ENCODE data around the gene TEAD2.
"Not testable (repeated sequence)": the region's sequence is repeated elsewhere in the genome, so short reads cannot be mapped to it uniquely, and the experiment has no call there.

The TEAD2 gene

DNA sequence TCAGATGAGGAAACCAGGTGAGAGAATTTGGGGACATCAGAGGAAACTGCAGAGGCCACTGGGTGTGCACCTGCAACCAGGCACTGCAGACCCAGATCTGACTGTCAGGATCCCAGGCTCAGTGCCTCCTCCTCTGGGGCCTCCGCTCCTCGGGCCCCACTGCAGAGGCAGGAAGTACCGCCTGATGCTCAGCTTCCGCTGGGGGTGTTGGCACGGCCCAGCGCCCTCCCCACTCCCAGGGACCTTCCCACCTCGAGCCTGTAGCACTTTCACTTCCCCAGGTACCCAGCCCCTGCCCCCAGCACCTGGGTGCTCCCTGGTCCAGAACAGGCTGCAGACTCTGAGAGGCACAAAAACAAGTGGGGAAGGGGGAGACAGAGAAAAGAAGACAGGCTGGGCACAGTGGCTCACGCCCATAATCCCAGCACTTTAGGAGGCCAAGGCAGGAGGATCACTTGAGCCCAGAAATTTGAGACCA is 28.4 kb downstream of the TEAD2 start:
- no peak overlapping the region for H3K9ac ChIP-seq (ENCODE audit: low read depth, low read length)
- no peak overlapping the region for H3K4me3 ChIP-seq (ENCODE audit: low read length)
- no peak overlapping the region for H3K27ac ChIP-seq (ENCODE audit: low read length)

DNA sequence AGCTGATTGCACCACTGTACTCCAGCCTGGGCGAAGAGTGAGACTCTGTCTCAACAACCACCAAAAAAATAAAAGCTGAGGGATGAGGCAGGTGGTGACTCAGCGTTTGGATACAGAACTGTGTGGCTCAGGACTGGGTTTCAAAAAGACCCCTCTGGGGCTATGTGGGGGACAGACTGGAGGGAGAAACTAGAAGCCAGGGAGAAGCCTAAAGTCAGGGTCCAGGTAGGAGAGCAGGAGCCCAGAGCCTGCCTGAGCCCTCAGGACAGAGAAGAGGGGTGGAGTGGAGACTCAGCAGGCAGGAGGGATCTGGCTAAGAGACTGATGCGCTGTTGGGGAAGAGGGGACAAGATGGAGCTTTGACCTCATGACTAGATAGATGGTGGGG is 28.8 kb downstream of the TEAD2 start:
- Histone ChIP-seq H3K27ac (ENCODE audit: low read length) (no peak overlapping the region), H3K9ac (ENCODE audit: low read depth, low read length) (no peak overlapping the region), H3K9me3 (ENCODE audit: insufficient read depth, low read depth, low read length) (no peaks in the 10 kb centered on the region), H3K27me3 (ENCODE audit: insufficient read depth, low read length) (peaks cover 27% of the 10 kb centered on the region), H3K4me3 (ENCODE audit: low read length) (no peak overlapping the region), H3K36me3 (ENCODE audit: insufficient read depth, low read depth, low read length) (no peaks in the 10 kb centered on the region), H3K4me1 (ENCODE audit: insufficient read depth, low read length) (peaks cover 4% of the 10 kb centered on the region; the same call in 1 of the 2 replicates)

More for the DNA sequence above, 28.4 kb downstream of the TEAD2 start:
- Histone ChIP-seq H3K4me1 (ENCODE audit: insufficient read depth, low read length) (peaks cover 4% of the 10 kb centered on the region; the same call in 1 of the 2 replicates), H3K27me3 (ENCODE audit: insufficient read depth, low read length) (peaks cover 29% of the 10 kb centered on the region), H3K36me3 (ENCODE audit: insufficient read depth, low read depth, low read length) (no peaks in the 10 kb centered on the region), H3K9me3 (ENCODE audit: insufficient read depth, low read depth, low read length) (no peaks in the 10 kb centered on the region)

DNA sequence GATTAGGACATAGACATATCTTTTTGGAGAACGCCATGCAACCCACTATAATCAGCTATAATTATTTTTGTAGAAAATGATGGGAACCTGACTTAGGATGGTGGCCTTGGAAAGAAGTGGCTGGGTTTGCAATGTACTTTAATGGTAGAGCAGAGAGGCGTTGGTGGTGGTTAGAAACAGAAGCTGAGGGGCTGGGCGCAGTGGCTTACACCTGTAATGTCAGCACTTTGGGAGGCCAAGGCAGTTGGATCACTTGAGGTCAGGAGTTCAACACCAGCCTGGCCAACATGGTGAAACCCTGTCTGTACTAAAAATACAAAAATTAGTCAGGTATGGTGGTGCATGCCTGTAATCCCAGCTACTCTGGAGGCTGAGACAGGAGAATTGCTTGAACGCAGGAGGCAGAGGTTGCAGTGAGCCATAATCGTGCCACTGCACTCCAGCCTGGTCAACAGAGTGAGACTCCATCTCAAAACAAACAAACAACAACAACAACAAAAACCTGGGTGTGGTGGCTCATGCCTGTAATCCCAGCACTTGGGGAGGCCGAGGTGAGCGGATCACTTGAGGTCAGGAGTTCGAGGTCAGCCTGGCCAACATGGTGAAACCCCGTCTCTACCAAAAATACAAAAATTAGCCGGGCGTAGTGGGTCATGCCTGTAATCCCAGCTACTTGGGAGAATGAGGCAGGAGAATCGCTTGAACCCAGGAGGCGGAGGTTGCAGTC is 29.4 kb downstream of the TEAD2 start:
- not testable (repeated sequence) for H3K36me3 ChIP-seq (ENCODE audit: insufficient read depth, low read depth, low read length); H3K27ac ChIP-seq (ENCODE audit: low read length); H3K9me3 ChIP-seq (ENCODE audit: insufficient read depth, low read depth, low read length); H3K9ac ChIP-seq (ENCODE audit: low read depth, low read length); H3K4me3 ChIP-seq (ENCODE audit: low read length); H3K4me1 ChIP-seq (ENCODE audit: insufficient read depth, low read length)
- H3K27me3 ChIP-seq (ENCODE audit: insufficient read depth, low read length), result peaks cover 21% of the 10 kb centered on the region

DNA sequence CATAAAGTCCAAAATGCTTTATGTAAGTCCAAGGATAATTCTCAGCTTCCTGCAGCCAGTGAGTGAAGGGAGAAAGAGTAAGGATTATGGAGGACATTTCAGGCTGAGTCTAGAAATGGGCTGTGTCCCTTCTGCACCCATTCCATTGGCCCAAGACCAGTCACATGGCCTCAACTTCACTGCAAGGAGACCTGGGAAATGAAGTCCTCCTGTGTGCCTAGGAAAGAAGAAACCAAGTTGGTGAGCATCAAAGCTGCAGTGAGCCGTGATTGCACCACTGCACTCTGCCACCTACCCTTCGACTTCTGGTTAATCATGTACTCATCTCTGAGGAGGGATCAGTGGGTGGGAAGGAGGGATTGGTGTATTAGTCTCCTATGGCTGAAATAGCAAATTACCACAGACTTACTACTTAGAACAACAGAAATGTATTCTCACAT is 30.6 kb downstream of the TEAD2 start:
- Histone ChIP-seq H3K9ac (ENCODE audit: low read depth, low read length) (peak overlapping the region; percentile 32; the same call in 1 of the 2 replicates), H3K27me3 (ENCODE audit: insufficient read depth, low read length) (peaks cover 9% of the 10 kb centered on the region), H3K4me3 (ENCODE audit: low read length) (no peak overlapping the region), H3K4me1 (ENCODE audit: insufficient read depth, low read length) (no peaks in the 10 kb centered on the region), H3K36me3 (ENCODE audit: insufficient read depth, low read depth, low read length) (no peaks in the 10 kb centered on the region), H3K9me3 (ENCODE audit: insufficient read depth, low read depth, low read length) (no peaks in the 10 kb centered on the region), H3K27ac (ENCODE audit: low read length) (no peak overlapping the region)

DNA sequence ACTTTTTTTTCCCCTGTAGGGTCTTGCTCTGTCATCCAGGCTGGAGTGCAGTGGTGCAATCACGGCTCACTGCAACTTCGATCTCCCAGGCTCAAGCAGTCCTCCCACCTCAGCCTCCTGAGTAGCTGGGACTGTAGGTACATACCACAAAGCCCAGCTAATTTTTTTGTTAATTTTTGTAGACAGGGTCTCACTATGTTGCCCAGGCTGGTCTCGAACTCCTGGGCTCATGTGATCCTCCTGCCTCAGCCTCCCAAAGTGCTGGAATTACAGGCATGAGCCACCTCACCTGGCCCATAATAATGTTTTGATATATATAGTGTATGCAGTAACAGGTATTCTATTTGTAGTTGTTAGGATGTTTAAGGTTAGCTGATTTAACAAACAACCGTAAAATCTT is 31.0 kb downstream of the TEAD2 start:
- not testable (repeated sequence) for H3K4me1 ChIP-seq (ENCODE audit: insufficient read depth, low read length); H3K9me3 ChIP-seq (ENCODE audit: insufficient read depth, low read depth, low read length); H3K4me3 ChIP-seq (ENCODE audit: low read length); H3K36me3 ChIP-seq (ENCODE audit: insufficient read depth, low read depth, low read length); H3K27ac ChIP-seq (ENCODE audit: low read length); H3K27me3 ChIP-seq (ENCODE audit: insufficient read depth, low read length)
- H3K9ac ChIP-seq (ENCODE audit: low read depth, low read length), result peak overlapping the region; percentile 32; the same call in 1 of the 2 replicates

DNA sequence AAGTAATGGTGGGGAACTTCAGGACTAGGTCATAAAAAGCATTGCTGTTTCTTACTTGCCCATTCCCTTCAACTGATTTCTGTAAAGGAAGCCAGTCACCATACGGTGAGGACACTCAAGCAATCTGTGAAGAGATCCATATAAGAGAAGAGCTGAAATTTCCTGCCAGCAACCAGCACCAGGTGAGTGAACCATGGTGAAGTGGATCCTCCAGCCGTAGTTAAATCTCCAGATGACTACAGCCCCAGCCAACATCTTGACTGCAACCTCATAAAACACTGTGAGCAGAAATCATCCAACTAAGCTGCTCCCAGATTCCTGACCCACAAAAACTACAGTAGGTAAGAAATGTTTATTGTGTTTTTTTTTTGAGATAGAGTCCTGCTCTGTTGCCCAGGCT is 33.5 kb downstream of the TEAD2 start:
- H3K9me3 ChIP-seq (ENCODE audit: insufficient read depth, low read depth, low read length), result no peaks in the 10 kb centered on the region
- no peaks in the 10 kb centered on the region for H3K27me3 ChIP-seq (ENCODE audit: insufficient read depth, low read length)
- H3K9ac ChIP-seq (ENCODE audit: low read depth, low read length), result no peak overlapping the region
- H3K27ac ChIP-seq (ENCODE audit: low read length), result no peak overlapping the region
- H3K4me3 ChIP-seq (ENCODE audit: low read length), result no peak overlapping the region
- H3K36me3 ChIP-seq (ENCODE audit: insufficient read depth, low read depth, low read length), result no peaks in the 10 kb centered on the region
- no peaks in the 10 kb centered on the region for H3K4me1 ChIP-seq (ENCODE audit: insufficient read depth, low read length)

DNA sequence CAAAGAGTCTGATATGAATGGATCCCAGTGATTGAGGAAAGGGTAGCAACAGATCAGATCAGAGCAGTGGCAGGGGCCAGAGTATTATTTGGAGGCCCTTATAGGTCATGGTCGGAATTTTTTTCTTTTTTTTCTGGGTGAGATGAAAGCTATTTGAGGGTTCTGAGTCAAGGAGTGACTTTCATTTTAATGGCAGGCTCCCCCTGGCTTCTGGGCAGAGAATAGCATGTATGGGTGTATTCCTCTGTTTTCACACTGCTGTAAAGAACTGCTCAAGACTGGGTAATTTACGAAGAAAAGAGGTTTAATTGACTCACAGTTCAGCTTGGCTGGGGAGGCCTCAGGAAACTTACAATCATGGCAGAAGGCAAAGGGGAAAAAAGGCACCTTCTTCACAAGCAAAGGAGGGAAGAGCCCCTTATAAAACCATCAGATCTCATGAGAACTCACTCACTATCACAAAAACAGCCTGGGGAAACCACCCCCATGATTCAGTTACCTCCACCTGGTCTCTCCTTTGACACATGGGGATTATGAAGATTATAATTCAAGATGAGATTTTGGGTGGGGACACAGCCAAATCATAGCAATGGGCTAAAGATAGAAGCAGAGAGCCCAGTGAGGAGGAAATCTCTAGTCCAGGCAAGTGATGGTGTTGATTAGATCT is 34.2 kb downstream of the TEAD2 start:
- no peak overlapping the region for H3K4me3 ChIP-seq (ENCODE audit: low read length)
- H3K9ac ChIP-seq (ENCODE audit: low read depth, low read length), result no peak overlapping the region
- no peak overlapping the region for H3K27ac ChIP-seq (ENCODE audit: low read length)
- H3K4me1 ChIP-seq (ENCODE audit: insufficient read depth, low read length), result no peaks in the 10 kb centered on the region
- H3K9me3 ChIP-seq (ENCODE audit: insufficient read depth, low read depth, low read length), result no peaks in the 10 kb centered on the region
- no peaks in the 10 kb centered on the region for H3K27me3 ChIP-seq (ENCODE audit: insufficient read depth, low read length)
- H3K36me3 ChIP-seq (ENCODE audit: insufficient read depth, low read depth, low read length), result no peaks in the 10 kb centered on the region

DNA sequence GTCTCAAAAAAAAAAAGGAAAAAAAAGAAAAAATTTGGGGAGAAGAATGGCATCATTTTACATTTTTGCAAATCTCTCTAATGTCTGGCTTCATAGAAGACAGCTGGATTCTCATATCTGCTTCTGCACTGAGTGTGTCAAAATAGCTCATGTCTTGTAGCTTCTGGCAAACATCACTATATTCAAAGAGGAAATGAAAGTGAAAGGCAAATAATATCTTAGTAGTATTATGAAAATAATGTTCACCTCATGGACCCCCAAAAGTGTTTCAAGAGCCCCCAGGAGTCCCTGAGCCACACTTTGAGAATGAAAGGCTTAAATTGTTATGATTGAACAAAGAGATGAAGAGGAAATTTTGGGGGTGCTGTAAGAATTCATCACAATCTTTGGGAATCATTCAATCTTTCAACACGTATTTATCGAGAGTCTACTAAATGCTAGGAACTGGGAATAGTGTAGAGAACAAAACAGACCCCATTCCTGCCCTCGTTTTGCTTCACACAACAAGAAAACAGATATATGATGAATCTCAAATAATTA is 36.0 kb downstream of the TEAD2 start:
- H3K4me3 ChIP-seq (ENCODE audit: low read length), result no peak overlapping the region

DNA sequence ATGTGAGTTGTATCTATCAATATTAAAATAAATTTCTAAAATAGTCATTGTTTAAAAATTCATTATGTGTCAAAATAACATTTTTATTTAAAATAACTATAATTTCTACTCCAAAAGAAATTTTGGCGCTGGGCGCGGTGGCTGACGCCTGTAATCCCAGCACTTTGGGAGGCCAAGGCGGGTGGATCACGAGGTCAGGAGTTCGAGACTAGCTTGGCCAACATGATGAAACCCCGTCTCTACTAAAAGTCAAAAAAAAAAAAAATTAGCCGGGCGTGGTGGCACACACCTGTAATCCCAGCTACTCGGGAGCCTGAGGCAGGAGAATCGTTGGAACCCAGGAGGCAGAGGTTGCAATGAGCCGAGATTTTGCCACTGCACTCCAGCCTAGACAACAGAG is 36.5 kb downstream of the TEAD2 start:
- H3K9ac ChIP-seq (ENCODE audit: low read depth, low read length); H3K4me3 ChIP-seq (ENCODE audit: low read length); H3K9me3 ChIP-seq (ENCODE audit: insufficient read depth, low read depth, low read length); H3K27me3 ChIP-seq (ENCODE audit: insufficient read depth, low read length); H3K27ac ChIP-seq (ENCODE audit: low read length); H3K36me3 ChIP-seq (ENCODE audit: insufficient read depth, low read depth, low read length); H3K4me1 ChIP-seq (ENCODE audit: insufficient read depth, low read length): not testable (repeated sequence)

More for the DNA sequence above, 36.0 kb downstream of the TEAD2 start:
- Histone ChIP-seq H3K9ac (ENCODE audit: low read depth, low read length) (no peak overlapping the region), H3K27ac (ENCODE audit: low read length) (no peak overlapping the region), H3K9me3 (ENCODE audit: insufficient read depth, low read depth, low read length) (peaks cover 3% of the 10 kb centered on the region; the same call in 1 of the 2 replicates), H3K27me3 (ENCODE audit: insufficient read depth, low read length) (no peaks in the 10 kb centered on the region), H3K36me3 (ENCODE audit: insufficient read depth, low read depth, low read length) (no peaks in the 10 kb centered on the region), H3K4me1 (ENCODE audit: insufficient read depth, low read length) (no peaks in the 10 kb centered on the region)

DNA sequence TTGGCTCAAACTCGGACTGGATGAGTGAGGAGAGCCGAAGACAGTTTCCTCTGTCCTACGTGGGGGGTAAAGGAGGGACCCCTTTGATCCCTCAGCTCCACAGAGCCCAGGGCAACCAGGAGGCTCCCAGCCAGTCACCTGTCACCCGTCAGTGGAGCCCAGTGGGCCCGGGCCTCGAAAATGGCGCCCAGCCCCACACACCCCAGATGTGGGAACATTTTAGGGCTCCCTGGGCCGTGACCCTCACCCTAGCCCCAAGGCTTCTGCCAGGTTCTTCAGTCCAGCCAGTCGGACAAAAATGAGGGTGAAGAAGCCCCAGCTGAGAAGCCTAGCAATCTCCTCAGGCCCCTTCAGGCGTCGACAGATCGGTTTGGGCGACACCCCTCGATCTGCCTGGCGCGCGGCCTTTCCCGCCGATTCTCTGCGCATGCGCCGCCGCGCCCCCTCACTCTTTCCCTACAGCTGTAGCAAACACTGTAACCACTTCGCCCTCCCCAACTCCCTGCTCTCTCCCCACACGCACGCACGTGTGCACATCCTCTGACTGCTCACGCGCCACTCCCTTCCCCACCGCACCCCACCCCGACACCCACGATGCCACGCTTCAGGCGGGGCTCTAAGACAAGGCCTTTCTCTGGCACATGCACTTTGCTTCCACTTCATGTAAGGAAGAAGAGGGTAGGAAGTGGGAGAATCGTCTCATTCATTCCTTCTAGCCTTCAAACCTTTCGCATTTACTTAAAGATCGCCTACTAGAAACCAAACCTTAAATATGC is 37.2 kb downstream of the TEAD2 start, which contains the start of gene SLC6A16:
TSS of gene SLC6A16 (minus strand) at position 391 of the 776 bp plus-strand sequence. CDS start 13,844 bp downstream, outside the sequence.
- no peak within 1 kb of the TSS for H3K27ac ChIP-seq (ENCODE audit: low read length)
- H3K9ac ChIP-seq (ENCODE audit: low read depth, low read length), result no peak within 1 kb of the TSS
- no peaks in the 10 kb centered on the region for H3K36me3 ChIP-seq (ENCODE audit: insufficient read depth, low read depth, low read length)
- H3K4me1 ChIP-seq (ENCODE audit: insufficient read depth, low read length), result no peaks in the 10 kb centered on the region
- no peaks in the 10 kb centered on the region for H3K27me3 ChIP-seq (ENCODE audit: insufficient read depth, low read length)
- H3K9me3 ChIP-seq (ENCODE audit: insufficient read depth, low read depth, low read length), result peaks cover 13% of the 10 kb centered on the region; the same call in 1 of the 2 replicates
- no peak within 1 kb of the TSS for H3K4me3 ChIP-seq (ENCODE audit: low read length)

DNA sequence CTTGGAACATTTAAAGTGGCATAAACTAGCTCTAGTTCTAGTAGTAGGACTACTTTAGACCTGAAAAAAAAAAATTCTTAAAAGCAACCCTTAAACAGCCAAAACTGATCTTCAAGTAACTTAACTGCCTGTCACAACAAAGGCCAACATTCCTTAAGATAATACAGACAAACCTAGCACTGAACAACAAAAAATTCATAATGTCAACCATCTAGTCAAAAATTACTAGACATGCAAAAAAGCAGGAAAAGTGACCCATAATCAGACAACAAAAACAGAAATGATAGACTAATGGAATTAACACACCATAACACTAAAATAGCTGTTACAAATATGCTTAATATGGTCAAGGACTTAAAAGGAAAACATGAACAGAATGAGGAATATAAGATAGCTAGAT is 43.9 kb downstream of the TEAD2 start:
- Histone ChIP-seq H3K27ac (ENCODE audit: low read length) (no peak overlapping the region), H3K4me3 (ENCODE audit: low read length) (no peak overlapping the region), H3K27me3 (ENCODE audit: insufficient read depth, low read length) (no peaks in the 10 kb centered on the region), H3K4me1 (ENCODE audit: insufficient read depth, low read length) (no peaks in the 10 kb centered on the region), H3K36me3 (ENCODE audit: insufficient read depth, low read depth, low read length) (no peaks in the 10 kb centered on the region), H3K9me3 (ENCODE audit: insufficient read depth, low read depth, low read length) (peaks cover 13% of the 10 kb centered on the region; the same call in 1 of the 2 replicates), H3K9ac (ENCODE audit: low read depth, low read length) (no peak overlapping the region)
